Pancreas (tissue), 10 donors: ENCODE results near the gene TMEM256. TPM values are rescaled to one million over a fixed set of nuclear protein-coding genes. Genes with fewer than 3 reads are reported as not detected.

Source experiments
- ATAC-seq, 4 donors: fragments of 200-7000 bp; cut with Tn5 transposase; one replicate each; pipeline versions ENCODE4 v1.8.0 to v1.9.1; 2020; ENCODE audit warnings: mild to moderate bottlenecking in 4 of 4, moderate library complexity in 4 of 4
- DNase-seq, 6 donors: peaks; one replicate each; pipeline ENCODE4 v3.0.0-alpha.2; 2020
- FAIRE-seq: peaks from 2 replicates; lab custom pipeline; 2012; peaks lifted over from hg19 to GRCh38; lab: Jason Lieb, UNC
- H3K27ac ChIP-seq, 4 donors: fragments of 200-600 bp; sonication (generic); 1 replicate in 3 of 4; 2 replicates in 1 of 4; pipeline versions ENCODE4 v1.5.0 to v1.8.0; 2020
- H3K27me3 ChIP-seq, 4 donors: fragments of 200-600 bp; one replicate each; pipeline ENCODE4 v1.8.0; 2021
- H3K36me3 ChIP-seq, 3 donors: fragments of 200-600 bp; sonication (generic) in 1 of 3; one replicate each; pipeline versions ENCODE4 v1.5.0 to v1.8.0; 2020 to 2021
- H3K4me1 ChIP-seq, 3 donors: fragments of 200-600 bp; one replicate each; pipeline ENCODE4 v1.8.0; 2021
- H3K4me3 ChIP-seq, 4 donors: fragments of 200-600 bp; sonication (generic) in 2 of 4; one replicate each; pipeline versions ENCODE4 v1.5.0 to v1.8.0; 2020 to 2021
- H3K9me3 ChIP-seq, 4 donors: fragments of 200-600 bp; one replicate each; pipeline ENCODE4 v1.8.0; 2021
- whole genome bisulfite sequencing, 2 donors: extraction: QIAGEN DNeasy Blood & Tissue Kit; methylation state at CpG; one replicate each; pipeline ENCODE4 v1.1.7; 2013; 5-methylcytosine and 5-hydroxymethylcytosine counted together
- intact Hi-C, 3 donors: fragments of 100-400 bp; cut with DNase I; formaldehyde crosslinking; loops; one replicate each; pipeline versions ENCODE4 v1.11.1 to v1.14.2; 2022
- polyA plus RNA-seq, 2 donors: library from polyadenylated mRNA; stranded (reverse); fragments of 200-250 nt; gene quantifications; one replicate each; pipeline ENCODE4 v1.2.3, GENCODE V29; 2013
- total RNA-seq, 6 donors: library from RNA; stranded (reverse); fragmentation: NEBNext Ultra II Directional in 4 of 6; extraction: Animal tissue kit (Norgen Biotek cat#: 25700) in 4 of 6; gene quantifications; one replicate each; pipeline versions ENCODE4 v1.2.1 to v1.2.4, GENCODE V29; 2021 to 2023
- TF ChIP-seq, protein P1 (sequence below), 4 donors: fragments of 200-600 bp; sonication (generic) in 3 of 4; IDR thresholded peaks; one replicate each; pipeline versions ENCODE4 v1.5.0 to v1.8.0; 2021; ENCODE audit warnings: antibody characterized with exemption in 4 of 4
- donor health status: healthy with polysubstance abuse.
- donor health status: DM: no; HTN: no; CAD: no; lungs with moderate emphysema.
- donor health status: DM: no; HTN: no; CAD: no.
- donor health status: control.
- donor health status: control.
- donor health status: Bipolar disorder and iron deficiency.
- donor health status: DM: yes; HTN: yes; CAD: no.
- donor health status: DM: no; HTN: no; CAD: no.
- donor health status: DM: no; HTN: no; CAD: no.
- donor health status: DM: yes; HTN: yes; CAD: no.

TMEM256 gene
- total and polyA plus RNA-seq, 8 donors, result 32.8 to 119 (median 51.2) TPM

DNA sequence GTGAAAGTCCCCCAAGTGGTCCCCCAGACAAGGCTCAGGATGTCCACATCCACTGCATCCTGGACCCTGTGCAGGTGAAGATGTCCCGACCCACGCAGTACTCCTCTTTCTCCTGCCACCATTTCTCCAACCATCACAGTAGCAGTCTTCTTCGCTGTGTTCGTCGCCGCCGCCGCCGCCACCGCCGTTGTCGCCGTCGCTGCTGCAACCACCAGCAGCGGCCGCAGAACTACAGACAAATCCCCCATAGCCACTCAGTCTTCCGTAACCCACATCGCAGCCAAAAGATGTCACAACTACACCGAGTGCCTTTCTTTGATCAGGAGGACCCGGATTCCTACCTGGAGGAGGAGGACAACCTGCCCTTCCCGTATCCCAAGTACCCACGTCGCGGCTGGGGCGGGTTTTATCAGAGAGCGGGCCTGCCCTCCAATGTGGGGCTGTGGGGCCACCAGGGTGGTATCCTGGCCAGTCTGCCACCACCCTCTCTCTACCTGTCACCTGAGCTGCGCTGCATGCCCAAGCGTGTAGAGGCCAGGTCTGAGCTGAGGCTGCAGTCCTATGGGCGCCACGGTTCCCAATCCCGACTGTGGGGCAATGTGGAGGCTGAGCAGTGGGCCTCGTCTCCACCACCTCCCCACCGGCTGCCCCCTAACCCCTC is 22.4 kb upstream of the TMEM256 start:
- Histone ChIP-seq H3K27ac (no peak overlapping the region), H3K4me3 (no peak overlapping the region), H3K27me3 (no peaks in the 10 kb centered on the region), H3K36me3 (no peaks in the 10 kb centered on the region), H3K9me3 (no peaks in the 10 kb centered on the region), H3K4me1 (no peaks in the 10 kb centered on the region)
- intact Hi-C loops, result no loop called here
- no peak for ATAC-seq
- FAIRE-seq, result no peak
- DNase-seq, result peak in 1 of 6 donors; percentile 30
- TF ChIP-seq, protein P1, sequence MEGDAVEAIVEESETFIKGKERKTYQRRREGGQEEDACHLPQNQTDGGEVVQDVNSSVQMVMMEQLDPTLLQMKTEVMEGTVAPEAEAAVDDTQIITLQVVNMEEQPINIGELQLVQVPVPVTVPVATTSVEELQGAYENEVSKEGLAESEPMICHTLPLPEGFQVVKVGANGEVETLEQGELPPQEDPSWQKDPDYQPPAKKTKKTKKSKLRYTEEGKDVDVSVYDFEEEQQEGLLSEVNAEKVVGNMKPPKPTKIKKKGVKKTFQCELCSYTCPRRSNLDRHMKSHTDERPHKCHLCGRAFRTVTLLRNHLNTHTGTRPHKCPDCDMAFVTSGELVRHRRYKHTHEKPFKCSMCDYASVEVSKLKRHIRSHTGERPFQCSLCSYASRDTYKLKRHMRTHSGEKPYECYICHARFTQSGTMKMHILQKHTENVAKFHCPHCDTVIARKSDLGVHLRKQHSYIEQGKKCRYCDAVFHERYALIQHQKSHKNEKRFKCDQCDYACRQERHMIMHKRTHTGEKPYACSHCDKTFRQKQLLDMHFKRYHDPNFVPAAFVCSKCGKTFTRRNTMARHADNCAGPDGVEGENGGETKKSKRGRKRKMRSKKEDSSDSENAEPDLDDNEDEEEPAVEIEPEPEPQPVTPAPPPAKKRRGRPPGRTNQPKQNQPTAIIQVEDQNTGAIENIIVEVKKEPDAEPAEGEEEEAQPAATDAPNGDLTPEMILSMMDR (IDR thresholded peaks at IDR 0.05), result no peak
- WGBS, 2 donors, result 87 to 90% methylated on average over 33 of the region's 33 CpGs

- WGBS, 2 donors, result 78 to 81% methylated on average over 8 of the region's 8 CpGs
- TF ChIP-seq, protein P1 (IDR thresholded peaks at IDR 0.05), result no peak
- DNase-seq (no peak), ATAC-seq (no peak), FAIRE-seq (no peak)
- Histone ChIP-seq H3K27ac (no peak overlapping the region), H3K36me3 (no peaks in the 10 kb centered on the region), H3K27me3 (no peaks in the 10 kb centered on the region), H3K9me3 (no peaks in the 10 kb centered on the region), H3K4me3 (no peak overlapping the region), H3K4me1 (no peaks in the 10 kb centered on the region)
- intact Hi-C loops, result no loop called here
These were observed 21.9 kb upstream of the TMEM256 start for GRCh38 chr17:7425756-7426155.

GRCh38 chr17:7425316-7425715 is 21.4 kb upstream of the TMEM256 start, which contains the start of gene SPEM2:
SPEM2 (plus strand) TSS chr17:7425616; CDS start chr17:7425689, 73 bp downstream.
- Histone ChIP-seq H3K36me3 (no peaks in the 10 kb centered on the region), H3K27ac (no peak within 1 kb of the TSS), H3K4me1 (no peaks in the 10 kb centered on the region), H3K27me3 (no peaks in the 10 kb centered on the region), H3K9me3 (no peaks in the 10 kb centered on the region), H3K4me3 (no peak within 1 kb of the TSS)
- FAIRE-seq (no peak), ATAC-seq (no peak), DNase-seq (no peak)
- TF ChIP-seq, protein P1 (IDR thresholded peaks at IDR 0.05), result no peak
- 63 to 79% methylated on average over 7 of the region's 7 CpGs for WGBS, 2 donors
- intact Hi-C loops, result no loop called here

- Histone ChIP-seq H3K4me1 (no peaks in the 10 kb centered on the region), H3K9me3 (no peaks in the 10 kb centered on the region), H3K36me3 (no peaks in the 10 kb centered on the region), H3K4me3 (no peak overlapping the region), H3K27me3 (no peaks in the 10 kb centered on the region), H3K27ac (no peak overlapping the region)
- intact Hi-C loops, result no loop called here
- FAIRE-seq (no peak), DNase-seq (no peak), ATAC-seq (no peak)
- TF ChIP-seq, protein P1 (IDR thresholded peaks at IDR 0.05), result no peak
- 57 to 61% methylated on average over 4 of the region's 4 CpGs for WGBS, 2 donors
These were observed 19.8 kb upstream of the TMEM256 start for GRCh38 chr17:7423679-7424078.

- H3K4me3 ChIP-seq, result no peak overlapping the region
- TF ChIP-seq, protein P1 (IDR thresholded peaks at IDR 0.05), result no peak
- WGBS, 2 donors, result 92 to 93% methylated on average over 16 of the region's 16 CpGs
- H3K9me3 ChIP-seq, result no peaks in the 10 kb centered on the region
- no peaks in the 10 kb centered on the region for H3K36me3 ChIP-seq
- DNase-seq (peak in 1 of 6 donors; percentile 41), FAIRE-seq (no peak), ATAC-seq (no peak)
- no peaks in the 10 kb centered on the region for H3K27me3 ChIP-seq
- no peak overlapping the region for H3K27ac ChIP-seq
- intact Hi-C loops, result no loop called here
- no peaks in the 10 kb centered on the region for H3K4me1 ChIP-seq
These were observed 17.3 kb upstream of the TMEM256 start for GRCh38 chr17:7421186-7421585.
